HepG2 (cell line): Measurements from ENCODE around the gene EFNA2. TPM values are rescaled to one million over a fixed set of nuclear protein-coding genes. Genes with fewer than 3 reads are reported as not detected.

ENCODE experiments used
- FIP1L1 ChIP-seq: fragments of 200-400 bp; formaldehyde crosslinking; IDR thresholded peaks from 2 replicates; pipeline ENCODE4 v1.6.1; 2018; ENCODE audit warnings: low read depth, mild to moderate bottlenecking, low read length, moderate library complexity, borderline replicate concordance; ENCODE audit not compliant: insufficient read depth
- MTA3 ChIP-seq: sonication (generic); formaldehyde crosslinking; IDR thresholded peaks from 2 replicates; pipeline ENCODE4 v1.4.0; 2020; ENCODE audit warnings: missing genetic modification reagents
- PPARG ChIP-seq: conservative IDR thresholded peaks from 2 replicates; pipeline ENCODE4 v1.6.1; 2016; ENCODE audit warnings: missing biosample characterization, missing genetic modification reagents
- SP140L ChIP-seq: sonication (generic); formaldehyde crosslinking; IDR thresholded peaks from 2 replicates; pipeline ENCODE4 v1.4.0; 2020; ENCODE audit warnings: missing genetic modification reagents, borderline replicate concordance
- TERF1 ChIP-seq: sonication (generic); formaldehyde crosslinking; IDR thresholded peaks from 2 replicates; pipeline ENCODE4 v1.8.0; 2022; ENCODE audit warnings: mild to moderate bottlenecking, missing genetic modification reagents, moderate library complexity
- ZBTB42 ChIP-seq: sonication (generic); formaldehyde crosslinking; IDR thresholded peaks from 2 replicates; pipeline ENCODE4 v1.5.0; 2020; ENCODE audit warnings: mild to moderate bottlenecking, missing genetic modification reagents
- ZNF234 ChIP-seq: sonication (generic); formaldehyde crosslinking; conservative IDR thresholded peaks from 2 replicates; pipeline ENCODE4 v1.5.1; 2020; ENCODE audit warnings: mild to moderate bottlenecking, missing genetic modification reagents
- ZNF432 ChIP-seq: sonication (generic); formaldehyde crosslinking; IDR thresholded peaks from 2 replicates; pipeline ENCODE4 v1.5.0; 2020; ENCODE audit warnings: missing genetic modification reagents, mild to moderate bottlenecking, borderline replicate concordance
- ZNF460 ChIP-seq: sonication (generic); formaldehyde crosslinking; IDR thresholded peaks from 2 replicates; pipeline ENCODE4 v1.5.1; 2020; ENCODE audit warnings: missing genetic modification reagents, mild to moderate bottlenecking, borderline replicate concordance
- ZNF660 ChIP-seq: sonication (generic); formaldehyde crosslinking; IDR thresholded peaks from 2 replicates; pipeline ENCODE4 v1.5.1; 2020; ENCODE audit warnings: mild to moderate bottlenecking, low read depth, missing genetic modification reagents, borderline replicate concordance
- ZNF878 ChIP-seq: sonication (generic); formaldehyde crosslinking; IDR thresholded peaks from 2 replicates; pipeline ENCODE4 v1.8.1; 2023; ENCODE audit warnings: mild to moderate bottlenecking, missing genetic modification reagents, moderate library complexity
- polyA plus RNA-seq, 8 experiments: library from polyadenylated mRNA; depleted of rRNA in 3 of 8; stranded (reverse) in 7 of 8; unstranded in 1 of 8; fragments of >200 nt; fragmentation: Illumina TruSeq in 4 of 8; extraction: Trizol in 4 of 8; gene quantifications; 2 replicates each; pipeline versions ENCODE4 v1.2.1 to v1.2.3, GENCODE V29; 2011 to 2016; ENCODE audit warnings: low read depth in 4 of 8, missing spikeins in 1 of 8, mixed read lengths in 1 of 8; ENCODE audit not compliant: insufficient read depth in 1 of 8
- total RNA-seq, 5 experiments: library from RNA; depleted of rRNA; stranded (reverse); fragments of >200 nt; fragmentation: Illumina TruSeq; extraction: Trizol; gene quantifications; 2 replicates each; pipeline ENCODE4 v1.2.3, GENCODE V29; 2016; ENCODE audit warnings: low read depth in 1 of 5
- TF ChIP-seq, protein P1 (sequence below): sonication (generic); formaldehyde crosslinking; IDR thresholded peaks from 2 replicates; pipeline ENCODE4 v1.4.0; 2020; ENCODE audit warnings: mild to moderate bottlenecking, missing genetic modification reagents, borderline replicate concordance
- TF ChIP-seq, protein P2 (sequence below), 2 experiments: sonication (generic) in 1 of 2; formaldehyde crosslinking in 1 of 2; IDR thresholded peaks; 2 replicates each; pipeline versions ENCODE4 v1.6.1 to v1.9.0; 2014 to 2022; ENCODE audit warnings: antibody characterized with exemption in 1 of 2, borderline replicate concordance in 1 of 2, inconsistent platforms in 1 of 2, low read depth in 1 of 2, missing genetic modification reagents in 1 of 2
- TF ChIP-seq, protein P3 (sequence below): sonication (generic); formaldehyde crosslinking; conservative IDR thresholded peaks from 2 replicates; pipeline ENCODE4 v1.8.0; 2022; ENCODE audit warnings: missing genetic modification reagents

EFNA2 gene
- total and polyA plus RNA-seq, 2 of the 13 experiments (the other 11 are each of a cell fraction or from before 2014, with no cell fraction given) = 6.0 to 9.9 TPM

- TF ChIP-seq, protein P1, sequence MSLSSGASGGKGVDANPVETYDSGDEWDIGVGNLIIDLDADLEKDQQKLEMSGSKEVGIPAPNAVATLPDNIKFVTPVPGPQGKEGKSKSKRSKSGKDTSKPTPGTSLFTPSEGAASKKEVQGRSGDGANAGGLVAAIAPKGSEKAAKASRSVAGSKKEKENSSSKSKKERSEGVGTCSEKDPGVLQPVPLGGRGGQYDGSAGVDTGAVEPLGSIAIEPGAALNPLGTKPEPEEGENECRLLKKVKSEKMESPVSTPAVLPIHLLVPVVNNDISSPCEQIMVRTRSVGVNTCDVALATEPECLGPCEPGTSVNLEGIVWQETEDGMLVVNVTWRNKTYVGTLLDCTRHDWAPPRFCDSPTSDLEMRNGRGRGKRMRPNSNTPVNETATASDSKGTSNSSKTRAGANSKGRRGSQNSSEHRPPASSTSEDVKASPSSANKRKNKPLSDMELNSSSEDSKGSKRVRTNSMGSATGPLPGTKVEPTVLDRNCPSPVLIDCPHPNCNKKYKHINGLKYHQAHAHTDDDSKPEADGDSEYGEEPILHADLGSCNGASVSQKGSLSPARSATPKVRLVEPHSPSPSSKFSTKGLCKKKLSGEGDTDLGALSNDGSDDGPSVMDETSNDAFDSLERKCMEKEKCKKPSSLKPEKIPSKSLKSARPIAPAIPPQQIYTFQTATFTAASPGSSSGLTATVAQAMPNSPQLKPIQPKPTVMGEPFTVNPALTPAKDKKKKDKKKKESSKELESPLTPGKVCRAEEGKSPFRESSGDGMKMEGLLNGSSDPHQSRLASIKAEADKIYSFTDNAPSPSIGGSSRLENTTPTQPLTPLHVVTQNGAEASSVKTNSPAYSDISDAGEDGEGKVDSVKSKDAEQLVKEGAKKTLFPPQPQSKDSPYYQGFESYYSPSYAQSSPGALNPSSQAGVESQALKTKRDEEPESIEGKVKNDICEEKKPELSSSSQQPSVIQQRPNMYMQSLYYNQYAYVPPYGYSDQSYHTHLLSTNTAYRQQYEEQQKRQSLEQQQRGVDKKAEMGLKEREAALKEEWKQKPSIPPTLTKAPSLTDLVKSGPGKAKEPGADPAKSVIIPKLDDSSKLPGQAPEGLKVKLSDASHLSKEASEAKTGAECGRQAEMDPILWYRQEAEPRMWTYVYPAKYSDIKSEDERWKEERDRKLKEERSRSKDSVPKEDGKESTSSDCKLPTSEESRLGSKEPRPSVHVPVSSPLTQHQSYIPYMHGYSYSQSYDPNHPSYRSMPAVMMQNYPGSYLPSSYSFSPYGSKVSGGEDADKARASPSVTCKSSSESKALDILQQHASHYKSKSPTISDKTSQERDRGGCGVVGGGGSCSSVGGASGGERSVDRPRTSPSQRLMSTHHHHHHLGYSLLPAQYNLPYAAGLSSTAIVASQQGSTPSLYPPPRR (CRISPR knock-in tag) = no peak
- TF ChIP-seq FIP1L1 = no peak
- TF ChIP-seq ZNF660 (CRISPR knock-in tag) = no peak
- no peak for TF ChIP-seq SP140L (CRISPR knock-in tag)
- TF ChIP-seq TERF1 = 0 out of 2 replicates have a peak, but pooled peaks have one; percentile 11
- no peak for TF ChIP-seq ZNF460 (CRISPR knock-in tag)
- TF ChIP-seq, protein P2, sequence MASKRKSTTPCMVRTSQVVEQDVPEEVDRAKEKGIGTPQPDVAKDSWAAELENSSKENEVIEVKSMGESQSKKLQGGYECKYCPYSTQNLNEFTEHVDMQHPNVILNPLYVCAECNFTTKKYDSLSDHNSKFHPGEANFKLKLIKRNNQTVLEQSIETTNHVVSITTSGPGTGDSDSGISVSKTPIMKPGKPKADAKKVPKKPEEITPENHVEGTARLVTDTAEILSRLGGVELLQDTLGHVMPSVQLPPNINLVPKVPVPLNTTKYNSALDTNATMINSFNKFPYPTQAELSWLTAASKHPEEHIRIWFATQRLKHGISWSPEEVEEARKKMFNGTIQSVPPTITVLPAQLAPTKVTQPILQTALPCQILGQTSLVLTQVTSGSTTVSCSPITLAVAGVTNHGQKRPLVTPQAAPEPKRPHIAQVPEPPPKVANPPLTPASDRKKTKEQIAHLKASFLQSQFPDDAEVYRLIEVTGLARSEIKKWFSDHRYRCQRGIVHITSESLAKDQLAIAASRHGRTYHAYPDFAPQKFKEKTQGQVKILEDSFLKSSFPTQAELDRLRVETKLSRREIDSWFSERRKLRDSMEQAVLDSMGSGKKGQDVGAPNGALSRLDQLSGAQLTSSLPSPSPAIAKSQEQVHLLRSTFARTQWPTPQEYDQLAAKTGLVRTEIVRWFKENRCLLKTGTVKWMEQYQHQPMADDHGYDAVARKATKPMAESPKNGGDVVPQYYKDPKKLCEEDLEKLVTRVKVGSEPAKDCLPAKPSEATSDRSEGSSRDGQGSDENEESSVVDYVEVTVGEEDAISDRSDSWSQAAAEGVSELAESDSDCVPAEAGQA (IDR thresholded peaks at IDR 0.05; ENCODE audit: low read depth) = no peak
- TF ChIP-seq, protein P2 (CRISPR knock-in tag; IDR thresholded peaks at IDR 0.05; ENCODE audit: borderline replicate concordance) = no peak
- no peak for TF ChIP-seq PPARG (CRISPR knock-in tag)
- no peak for TF ChIP-seq ZBTB42 (CRISPR knock-in tag)
- TF ChIP-seq MTA3 = no peak
- no peak for TF ChIP-seq ZNF878
- no peak for TF ChIP-seq ZNF234 (CRISPR knock-in tag)
- no peak for TF ChIP-seq ZNF432 (CRISPR knock-in tag)
- TF ChIP-seq, protein P3, sequence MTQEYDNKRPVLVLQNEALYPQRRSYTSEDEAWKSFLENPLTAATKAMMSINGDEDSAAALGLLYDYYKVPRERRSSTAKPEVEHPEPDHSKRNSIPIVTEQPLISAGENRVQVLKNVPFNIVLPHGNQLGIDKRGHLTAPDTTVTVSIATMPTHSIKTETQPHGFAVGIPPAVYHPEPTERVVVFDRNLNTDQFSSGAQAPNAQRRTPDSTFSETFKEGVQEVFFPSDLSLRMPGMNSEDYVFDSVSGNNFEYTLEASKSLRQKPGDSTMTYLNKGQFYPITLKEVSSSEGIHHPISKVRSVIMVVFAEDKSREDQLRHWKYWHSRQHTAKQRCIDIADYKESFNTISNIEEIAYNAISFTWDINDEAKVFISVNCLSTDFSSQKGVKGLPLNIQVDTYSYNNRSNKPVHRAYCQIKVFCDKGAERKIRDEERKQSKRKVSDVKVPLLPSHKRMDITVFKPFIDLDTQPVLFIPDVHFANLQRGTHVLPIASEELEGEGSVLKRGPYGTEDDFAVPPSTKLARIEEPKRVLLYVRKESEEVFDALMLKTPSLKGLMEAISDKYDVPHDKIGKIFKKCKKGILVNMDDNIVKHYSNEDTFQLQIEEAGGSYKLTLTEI (CRISPR knock-in tag) = no peak
Observed at GRCh38 chr19:1275260-1275975, 10.3 kb upstream of the EFNA2 start, which contains the start of gene FAM174C (continued).
